Measurements from ENCODE around the gene FXYD3. TPM values are rescaled to one million over a fixed set of nuclear protein-coding genes. Genes with fewer than 3 reads are reported as not detected.
A peak's percentile ranks its signal among the peaks of the same experiment; 100 is the strongest.

The FXYD3 gene
- total and polyA plus RNA-seq, 2 of the 13 experiments (the other 11 are each of a cell fraction or from before 2014, with no cell fraction given) = 4.9 TPM; not detected in 1

GRCh38 chr19:35135389-35135909, 19.8 kb downstream of the FXYD3 start (continued):
- TF ChIP-seq EP300 (IDR thresholded peaks at IDR 0.05; ENCODE audit: low read depth in 2 of 2, low read length in 2 of 2) (no peak), EP300 (CRISPR knock-in tag; IDR thresholded peaks at IDR 0.05; ENCODE audit: borderline replicate concordance) (0 out of 2 replicates have a peak, but pooled peaks have one; percentile 26), ZNF746 (CRISPR knock-in tag; IDR thresholded peaks at IDR 0.05) (no peak), ZNF317 (CRISPR knock-in tag; IDR thresholded peaks at IDR 0.05) (no peak), ZFY (CRISPR knock-in tag; IDR thresholded peaks at IDR 0.05) (no peak), CEBPG (CRISPR knock-in tag; IDR thresholded peaks at IDR 0.05) (no peak), SKIL (CRISPR knock-in tag; IDR thresholded peaks at IDR 0.05; ENCODE audit: borderline replicate concordance) (peak; percentile 55; the same call in 1 of the 2 replicates), ATF1 (CRISPR knock-in tag; IDR thresholded peaks at IDR 0.05) (no peak), MIXL1 (CRISPR knock-in tag; IDR thresholded peaks at IDR 0.05) (peak; percentile 60; the same call in 1 of the 2 replicates), PAXIP1 (CRISPR knock-in tag; conservative IDR thresholded peaks at IDR 0.05) (peak; percentile 65), ZNF619 (CRISPR knock-in tag; IDR thresholded peaks at IDR 0.05) (no peak), ZKSCAN8 (CRISPR knock-in tag; IDR thresholded peaks at IDR 0.05; ENCODE audit: borderline replicate concordance) (peak; percentile 47; the same call in 1 of the 2 replicates), CHCHD3 (CRISPR knock-in tag; IDR thresholded peaks at IDR 0.05) (no peak), ZNF101 (CRISPR knock-in tag; IDR thresholded peaks at IDR 0.05; ENCODE audit: borderline replicate concordance, low read depth) (no peak), FOXO1 (CRISPR knock-in tag; IDR thresholded peaks at IDR 0.05) (no peak), HCFC1 (IDR thresholded peaks at IDR 0.05; ENCODE audit: low read depth, low read length) (no peak), MAFG (CRISPR knock-in tag; IDR thresholded peaks at IDR 0.05) (no peak), CSRNP1 (CRISPR knock-in tag; IDR thresholded peaks at IDR 0.05) (no peak), ZNF790 (CRISPR knock-in tag; IDR thresholded peaks at IDR 0.05; ENCODE audit: borderline replicate concordance) (no peak), ERF (CRISPR knock-in tag; IDR thresholded peaks at IDR 0.05) (peak; percentile 56; the same call in 1 of the 2 replicates), ZNF496 (CRISPR knock-in tag; IDR thresholded peaks at IDR 0.05; ENCODE audit: insufficient replicate concordance) (no peak), GZF1 (CRISPR knock-in tag; IDR thresholded peaks at IDR 0.05) (no peak)
- TF ChIP-seq, protein P1, sequence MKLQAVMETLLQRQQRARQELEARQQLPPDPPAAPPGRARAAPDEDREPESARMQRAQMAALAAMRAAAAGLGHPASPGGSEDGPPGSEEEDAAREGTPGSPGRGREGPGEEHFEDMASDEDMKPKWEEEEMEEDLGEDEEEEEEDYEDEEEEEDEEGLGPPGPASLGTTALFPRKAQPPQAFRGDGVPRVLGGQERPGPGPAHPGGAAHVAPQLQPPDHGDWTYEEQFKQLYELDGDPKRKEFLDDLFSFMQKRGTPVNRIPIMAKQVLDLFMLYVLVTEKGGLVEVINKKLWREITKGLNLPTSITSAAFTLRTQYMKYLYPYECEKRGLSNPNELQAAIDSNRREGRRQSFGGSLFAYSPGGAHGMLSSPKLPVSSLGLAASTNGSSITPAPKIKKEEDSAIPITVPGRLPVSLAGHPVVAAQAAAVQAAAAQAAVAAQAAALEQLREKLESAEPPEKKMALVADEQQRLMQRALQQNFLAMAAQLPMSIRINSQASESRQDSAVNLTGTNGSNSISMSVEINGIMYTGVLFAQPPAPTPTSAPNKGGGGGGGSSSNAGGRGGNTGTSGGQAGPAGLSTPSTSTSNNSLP (IDR thresholded peaks at IDR 0.05; ENCODE audit: low read depth, low read length) = no peak
